A549 (cell line): ENCODE measurements around the gene HEPHL1.

Experiments used
- BHLHE40 ChIP-seq: IDR thresholded peaks from 2 replicates; pipeline ENCODE4 v1.6.1; 2012; ENCODE audit warnings: low read depth, low read length, inconsistent platforms
- CTCF ChIP-seq: fragments of >200 bp; sonication (Bioruptor Twin); formaldehyde crosslinking; IDR thresholded peaks from 3 replicates; pipeline ENCODE4 v1.5.1; 2016
- EP300 ChIP-seq, 2 experiments: fragments of >200 bp; sonication (Bioruptor Twin); formaldehyde crosslinking; IDR thresholded peaks; 2 replicates in 1 of 2; 3 replicates in 1 of 2; pipeline ENCODE4 v1.6.1; 2016 to 2017
- HEYL ChIP-seq: fragments of 250-450 bp; sonication (Bioruptor Pico); IDR thresholded peaks from 2 replicates; pipeline ENCODE4 v1.8.0; 2021; ENCODE audit warnings: mild to moderate bottlenecking, moderate library complexity
- HMGXB4 ChIP-seq: fragments of 250-450 bp; sonication (Bioruptor Pico); IDR thresholded peaks from 2 replicates; pipeline ENCODE4 v1.5.0; 2021; ENCODE audit warnings: mild to moderate bottlenecking, moderate library complexity, borderline replicate concordance
- HOXA7 ChIP-seq: fragments of 250-450 bp; sonication (Bioruptor Pico); IDR thresholded peaks from 2 replicates; pipeline ENCODE4 v1.5.0; 2020; ENCODE audit warnings: mild to moderate bottlenecking, moderate library complexity
- JUN ChIP-seq, 2 experiments: fragments of >200 bp; sonication (Bioruptor Twin); formaldehyde crosslinking; IDR thresholded peaks; 2 replicates in 1 of 2; 3 replicates in 1 of 2; pipeline ENCODE4 v1.6.1; 2016 to 2017
- MAX ChIP-seq: IDR thresholded peaks from 2 replicates; pipeline ENCODE4 v1.6.1; 2012
- MAZ ChIP-seq: fragments of 150-350 bp; IDR thresholded peaks from 2 replicates; pipeline ENCODE4 v1.6.1; 2014; ENCODE audit warnings: antibody characterized with exemption, low read depth, low read length, borderline replicate concordance
- NPAS2 ChIP-seq: fragments of 250-450 bp; sonication (Bioruptor Pico); IDR thresholded peaks from 2 replicates; pipeline ENCODE4 v1.8.0; 2022; ENCODE audit warnings: mild to moderate bottlenecking, moderate library complexity, borderline replicate concordance
- POLR2A ChIP-seq: IDR thresholded peaks from 2 replicates; pipeline ENCODE4 v1.6.1; 2012; ENCODE audit warnings: mild to moderate bottlenecking, low read length
- RAD21 ChIP-seq, 2 experiments: fragments of >200 bp in 1 of 2; sonication (Bioruptor Twin) in 1 of 2; formaldehyde crosslinking in 1 of 2; IDR thresholded peaks in 1 of 2; conservative IDR thresholded peaks in 1 of 2; 2 replicates in 1 of 2; 3 replicates in 1 of 2; pipeline ENCODE4 v1.6.1; 2012 to 2018; ENCODE audit warnings: inconsistent platforms in 1 of 2
- RCOR1 ChIP-seq: fragments of 150-350 bp; IDR thresholded peaks from 2 replicates; pipeline ENCODE4 v1.6.1; 2014; ENCODE audit warnings: antibody characterized with exemption, low read length, low read depth
- USF2 ChIP-seq: fragments of 450-650 bp; IDR thresholded peaks from 2 replicates; pipeline ENCODE4 v1.6.1; 2014; ENCODE audit warnings: antibody characterized with exemption

- TF ChIP-seq CTCF = no peak
- TF ChIP-seq BHLHE40 = no peak
- no peak for TF ChIP-seq RCOR1
- no peak for TF ChIP-seq JUN (IDR thresholded peaks at IDR 0.05)
- TF ChIP-seq MAZ = no peak
- TF ChIP-seq EP300 (IDR thresholded peaks at IDR 0.05) = no peak
- TF ChIP-seq POLR2A = no peak
- no peak for TF ChIP-seq USF2
- TF ChIP-seq HMGXB4 (CRISPR knock-in tag) = no peak
- TF ChIP-seq NPAS2 (CRISPR knock-in tag) = no peak
- TF ChIP-seq RAD21 (conservative IDR thresholded peaks at IDR 0.05 in 1 of 2, IDR thresholded peaks at IDR 0.05 in 1 of 2) = no peak
- TF ChIP-seq MAX = no peak
- TF ChIP-seq HOXA7 (CRISPR knock-in tag) = no peak
- TF ChIP-seq HEYL (CRISPR knock-in tag) = no peak
These were observed 133.1 kb downstream of the HEPHL1 start for GRCh38 chr11:94154095-94154856.
